Esophagus mucosa (tissue), 1 donor: ENCODE results near the gene HTR3E. TPM values are rescaled to one million over a fixed set of nuclear protein-coding genes. Genes with fewer than 3 reads are reported as not detected.

Source experiments
- total RNA-seq: library from RNA; stranded (reverse); gene quantifications from one replicate; pipeline ENCODE4 v1.2.4, GENCODE V29; 2023
- donor health status: DM: yes; HTN: yes; CAD: no.

HTR3E gene
- total RNA-seq, 1 donor from 2014 or later: not detected

Other genes starting within 250 kb of the HTR3E start
- gene PARL, start 212.2 kb upstream of the HTR3E start, total RNA-seq: 50.5 TPM
- 35.8 TPM for gene ABCC5, start 79.2 kb upstream of the HTR3E start, total RNA-seq
- not detected for gene HTR3D, start 65.3 kb upstream of the HTR3E start, total RNA-seq
- not detected for gene HTR3C, start 44.0 kb upstream of the HTR3E start, total RNA-seq
- 21.8 TPM for gene EIF2B5, start 38.3 kb downstream of the HTR3E start, total RNA-seq
- 29.2 TPM for gene DVL3, start 58.3 kb downstream of the HTR3E start, total RNA-seq
- 235 TPM for gene AP2M1, start 77.8 kb downstream of the HTR3E start, total RNA-seq
- 45.3 TPM for gene ABCF3, start 89.1 kb downstream of the HTR3E start, total RNA-seq
- gene VWA5B2, start 132.5 kb downstream of the HTR3E start, total RNA-seq: not detected
- gene ALG3, start 151.9 kb downstream of the HTR3E start, total RNA-seq: 28.9 TPM
- 7.1 TPM for gene EEF1AKMT4, start 152.6 kb downstream of the HTR3E start, total RNA-seq
- gene CAMK2N2, start 164.5 kb downstream of the HTR3E start, total RNA-seq: 0.24 TPM
- gene ECE2, start 179.0 kb downstream of the HTR3E start, total RNA-seq: not detected
- gene PSMD2, start 202.2 kb downstream of the HTR3E start, total RNA-seq: 126 TPM
- gene EIF4G1, start 217.5 kb downstream of the HTR3E start, total RNA-seq: 339 TPM
- gene FAM131A, start 240.5 kb downstream of the HTR3E start, total RNA-seq: 7.3 TPM